HEK293T (cell line): Measurements from ENCODE around the gene SYCP3.

Experiments used
- CTCF ChIA-PET: fragments of 350-600 bp; formaldehyde crosslinking; extraction: SDS; loops from one replicate; lab custom pipeline; 2021; ENCODE audit warnings: antibody characterized with exemption, inconsistent platforms; lab: Yijun Ruan, JAX
- POLR2A ChIA-PET: fragments of 350-600 bp; formaldehyde crosslinking; extraction: SDS; loops from one replicate; lab custom pipeline; 2020; ENCODE audit warnings: antibody characterized with exemption, inconsistent platforms; lab: Yijun Ruan, JAX
- DNase-seq: peaks from one replicate; pipeline ENCODE4 v3.0.0; 2012; ENCODE audit warnings: mixed read lengths; ENCODE audit errors: extremely low spot score
- ARNT ChIP-seq: fragments of 450-650 bp; IDR thresholded peaks from 2 replicates; pipeline ENCODE4 v1.6.1; 2017; ENCODE audit warnings: mild to moderate bottlenecking
- BHLHE40 ChIP-seq: fragments of 450-650 bp; IDR thresholded peaks from 2 replicates; pipeline ENCODE4 v1.6.1; 2016; ENCODE audit warnings: mild to moderate bottlenecking, moderate library complexity, borderline replicate concordance
- CTBP1 ChIP-seq: fragments of 450-650 bp; IDR thresholded peaks from 2 replicates; pipeline ENCODE4 v1.6.1; 2016; ENCODE audit warnings: borderline replicate concordance
- ELF4 ChIP-seq: fragments of 450-650 bp; IDR thresholded peaks from 2 replicates; pipeline ENCODE4 v1.6.1; 2017; ENCODE audit warnings: antibody characterized with exemption
- FOXA1 ChIP-seq: fragments of 450-650 bp; IDR thresholded peaks from 2 replicates; pipeline ENCODE4 v1.6.1; 2016; ENCODE audit warnings: mild to moderate bottlenecking
- FOXK2 ChIP-seq: fragments of 450-650 bp; IDR thresholded peaks from 2 replicates; pipeline ENCODE4 v1.6.1; 2016; ENCODE audit warnings: mild to moderate bottlenecking
- FOXM1 ChIP-seq: fragments of 450-650 bp; IDR thresholded peaks from 2 replicates; pipeline ENCODE4 v1.6.1; 2017; ENCODE audit warnings: mild to moderate bottlenecking, borderline replicate concordance
- HDGF ChIP-seq: fragments of 450-650 bp; IDR thresholded peaks from 2 replicates; pipeline ENCODE4 v1.6.1; 2017; ENCODE audit warnings: antibody characterized with exemption, borderline replicate concordance
- L3MBTL2 ChIP-seq: fragments of 450-650 bp; conservative IDR thresholded peaks from 2 replicates; pipeline ENCODE4 v1.6.1; 2016; ENCODE audit warnings: mild to moderate bottlenecking
- LEF1 ChIP-seq: fragments of 450-650 bp; IDR thresholded peaks from 2 replicates; pipeline ENCODE4 v1.6.1; 2017; ENCODE audit warnings: mild to moderate bottlenecking, borderline replicate concordance
- NFRKB ChIP-seq: fragments of 450-650 bp; IDR thresholded peaks from 2 replicates; pipeline ENCODE4 v1.6.1; 2016; ENCODE audit warnings: mild to moderate bottlenecking, moderate library complexity
- SP1 ChIP-seq: fragments of 450-650 bp; IDR thresholded peaks from 2 replicates; pipeline ENCODE4 v1.6.1; 2017
- SUZ12 ChIP-seq: fragments of 450-650 bp; IDR thresholded peaks from 2 replicates; pipeline ENCODE4 v1.6.1; 2016; ENCODE audit warnings: mild to moderate bottlenecking
- TARDBP ChIP-seq: fragments of 450-650 bp; IDR thresholded peaks from 2 replicates; pipeline ENCODE4 v1.6.1; 2016
- ZNF384 ChIP-seq: fragments of 450-650 bp; IDR thresholded peaks from 2 replicates; pipeline ENCODE4 v1.6.1; 2016
- TF ChIP-seq, protein P1 (sequence below): fragments of 450-650 bp; IDR thresholded peaks from 2 replicates; pipeline ENCODE4 v1.6.1; 2016

The SYCP3 gene

DNA sequence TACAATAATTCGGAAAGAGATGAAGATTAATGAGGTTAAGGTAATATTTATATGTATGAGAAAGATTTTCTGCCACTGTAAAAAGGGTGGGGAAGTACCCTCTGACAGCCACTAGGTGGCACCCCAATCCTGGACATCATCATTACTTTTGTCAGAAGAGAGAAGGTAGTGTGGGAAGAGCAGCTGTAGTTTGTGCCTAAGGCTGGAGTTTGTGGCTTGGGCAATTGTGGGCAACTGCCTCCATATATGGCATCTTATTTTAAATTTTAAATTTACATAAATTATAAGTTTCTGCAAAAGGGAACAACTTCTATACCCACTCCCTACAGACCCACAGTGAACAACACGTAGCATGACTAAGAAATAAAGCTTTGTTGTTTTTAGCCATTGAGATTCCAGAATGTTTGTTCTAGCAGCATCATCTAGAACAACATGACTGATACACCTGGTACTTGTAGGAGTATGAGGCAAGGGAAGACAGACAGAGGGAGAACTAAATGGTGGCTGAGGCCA, 34.4 kb upstream of the SYCP3 start:
- peak; percentile 65 for DNase-seq
- ChIA-PET CTCF (interaction anchor here (0.6 to 3.3 kb wide), 11 partner anchors 10 to 365 kb away, joined by 3 to 21 read pairs (median 3); partner anchors contain the start of gene GNPTAB), POLR2A (interaction anchor here (1.1 kb wide), 1 partner anchor 56 kb away, joined by 3 read pairs; the partner anchor contains the start of gene GNPTAB)
- TF ChIP-seq ELF4 (no peak), ARNT (no peak), HDGF (no peak), SUZ12 (no peak), CTBP1 (no peak), L3MBTL2 (no peak), SP1 (no peak), FOXM1 (no peak), NFRKB (no peak), LEF1 (no peak), FOXK2 (no peak), ZNF384 (no peak), BHLHE40 (no peak)
- TF ChIP-seq, protein P1, sequence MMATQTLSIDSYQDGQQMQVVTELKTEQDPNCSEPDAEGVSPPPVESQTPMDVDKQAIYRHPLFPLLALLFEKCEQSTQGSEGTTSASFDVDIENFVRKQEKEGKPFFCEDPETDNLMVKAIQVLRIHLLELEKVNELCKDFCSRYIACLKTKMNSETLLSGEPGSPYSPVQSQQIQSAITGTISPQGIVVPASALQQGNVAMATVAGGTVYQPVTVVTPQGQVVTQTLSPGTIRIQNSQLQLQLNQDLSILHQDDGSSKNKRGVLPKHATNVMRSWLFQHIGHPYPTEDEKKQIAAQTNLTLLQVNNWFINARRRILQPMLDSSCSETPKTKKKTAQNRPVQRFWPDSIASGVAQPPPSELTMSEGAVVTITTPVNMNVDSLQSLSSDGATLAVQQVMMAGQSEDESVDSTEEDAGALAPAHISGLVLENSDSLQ, result no peak

DNA sequence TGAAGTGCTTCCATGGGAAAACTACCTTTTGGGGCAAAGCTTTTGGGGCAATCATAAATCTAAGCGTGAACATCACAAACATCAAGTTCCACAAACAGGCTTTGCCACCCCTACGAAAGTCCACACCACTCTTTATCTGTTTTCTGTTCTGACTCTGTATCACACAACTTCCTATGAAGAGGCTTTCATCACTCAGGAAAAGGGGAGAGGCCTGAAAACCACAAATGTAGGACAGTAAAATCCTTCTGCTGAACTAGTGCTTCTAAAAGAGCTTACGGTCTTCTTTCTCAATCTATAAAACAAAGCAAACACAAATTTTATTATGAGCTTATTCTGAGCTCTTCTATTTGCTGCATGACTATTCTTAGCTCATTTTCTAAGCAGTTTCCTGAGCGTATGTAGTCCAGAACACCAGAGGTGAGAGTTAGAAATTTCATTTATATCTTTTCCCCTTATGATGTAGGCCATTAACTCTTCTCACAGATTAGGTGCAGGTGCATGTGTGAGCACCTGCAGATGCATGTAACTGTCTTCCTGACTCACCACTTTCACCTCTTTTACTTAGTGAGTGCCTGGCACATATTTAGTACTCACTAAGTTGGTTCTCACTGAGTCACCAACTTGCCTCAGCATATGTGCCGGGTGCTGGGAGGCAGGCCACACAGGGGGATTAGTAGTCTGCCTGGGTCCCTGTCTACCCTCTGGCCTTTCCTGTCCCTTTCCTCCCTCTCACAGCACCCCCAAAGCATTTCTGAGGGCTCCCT, 32.9 kb upstream of the SYCP3 start:
- ChIA-PET POLR2A (no interaction called here), CTCF (interaction anchor here (0.5 to 3.3 kb wide), 7 partner anchors 8 to 1146 kb away, joined by 3 to 21 read pairs (median 5); partner anchors contain the start of gene GNPTAB)
- DNase-seq, result no peak
- no peak for TF ChIP-seq ARNT
- TF ChIP-seq SP1, result no peak
- TF ChIP-seq FOXA1, result no peak
- no peak for TF ChIP-seq BHLHE40
- no peak for TF ChIP-seq CTBP1
- TF ChIP-seq FOXM1, result no peak
- no peak for TF ChIP-seq NFRKB
- TF ChIP-seq HDGF, result no peak
- no peak for TF ChIP-seq L3MBTL2
- TF ChIP-seq ELF4, result no peak
- no peak for TF ChIP-seq ZNF384

DNA sequence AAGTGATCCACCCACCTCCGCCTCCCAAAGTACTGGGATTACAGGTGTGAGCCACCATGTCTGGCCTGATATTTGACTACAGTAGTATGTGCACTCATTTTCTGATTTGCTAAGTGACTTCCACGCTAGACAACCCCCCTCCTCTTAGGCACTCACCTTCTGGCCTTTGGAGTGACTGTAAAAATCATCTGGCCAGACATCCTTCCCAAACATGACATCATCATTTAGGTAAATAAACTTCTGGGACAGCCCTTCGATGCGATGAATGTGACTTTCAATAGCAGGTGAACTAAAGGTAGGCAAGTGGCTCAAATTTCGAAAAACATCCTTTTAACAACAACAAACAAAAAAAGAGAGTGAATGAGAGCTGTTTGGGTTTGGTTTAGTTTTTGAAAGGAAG, 30.6 kb upstream of the SYCP3 start:
- DNase-seq, result no peak
- TF ChIP-seq ARNT, result no peak
- no peak for TF ChIP-seq TARDBP
- TF ChIP-seq FOXK2, result no peak
- no peak for TF ChIP-seq BHLHE40
- no peak for TF ChIP-seq NFRKB
- TF ChIP-seq CTBP1, result no peak
- no peak for TF ChIP-seq L3MBTL2
- no peak for TF ChIP-seq ZNF384
- no peak for TF ChIP-seq ELF4
- no peak for TF ChIP-seq SUZ12
- CTCF ChIA-PET, result interaction anchor here (0.6 kb wide), 1 partner anchor 20 kb away, joined by 9 read pairs; no protein-coding TSS in a partner anchor
- POLR2A ChIA-PET, result no interaction called here

DNA sequence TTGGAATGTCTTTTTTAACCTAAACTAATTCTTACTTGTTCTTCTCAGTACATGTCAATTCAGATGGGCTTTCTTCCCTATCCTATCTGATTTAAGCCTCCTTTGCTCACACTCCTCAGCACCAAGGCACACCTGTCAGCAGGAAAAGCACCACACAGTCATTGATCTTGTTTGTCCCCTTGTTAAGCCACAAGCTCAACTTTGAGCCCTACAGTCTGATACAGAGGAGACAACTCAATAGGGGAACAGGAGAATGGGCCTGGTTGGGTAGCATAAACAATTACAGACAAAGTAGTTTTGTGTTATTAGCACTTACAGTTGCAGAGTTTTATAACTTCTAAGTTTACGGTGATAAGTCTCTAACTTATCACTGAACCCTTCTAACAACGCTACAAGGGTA, 29.5 kb upstream of the SYCP3 start:
- no peak for DNase-seq
- CTCF ChIA-PET, result no interaction called here
- POLR2A ChIA-PET, result interaction anchor here (1.4 kb wide), 1 partner anchor 62 kb away, joined by 3 read pairs; the partner anchor contains the start of gene GNPTAB
- no peak for TF ChIP-seq FOXA1
- TF ChIP-seq SP1, result no peak
- TF ChIP-seq ARNT, result no peak
- TF ChIP-seq ZNF384, result no peak
- no peak for TF ChIP-seq FOXM1
- no peak for TF ChIP-seq TARDBP
- no peak for TF ChIP-seq LEF1
- no peak for TF ChIP-seq ELF4
- no peak for TF ChIP-seq HDGF
- no peak for TF ChIP-seq SUZ12
- TF ChIP-seq FOXK2, result no peak

DNA sequence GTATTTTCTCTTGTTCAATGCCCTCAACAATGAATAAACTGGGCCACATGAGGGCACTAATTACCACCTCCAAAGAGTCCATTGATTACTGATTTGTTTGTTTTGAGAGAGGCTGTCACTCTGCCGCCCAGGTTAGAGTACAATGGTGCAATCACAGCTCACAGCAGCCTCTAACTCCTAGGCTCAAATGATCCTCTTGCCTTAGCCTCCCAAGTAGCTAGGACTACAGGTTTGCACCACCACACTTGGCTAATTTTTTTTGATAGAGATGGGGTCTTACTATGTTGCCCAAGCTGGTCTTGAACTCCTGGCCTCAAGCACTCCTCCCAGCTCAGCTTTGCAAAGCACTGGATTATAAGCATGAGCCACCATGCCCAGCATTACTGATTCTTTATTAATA, 28.3 kb upstream of the SYCP3 start:
- CTCF ChIA-PET, result no interaction called here
- POLR2A ChIA-PET, result no interaction called here
- no peak for DNase-seq
- no peak for TF ChIP-seq FOXA1
- TF ChIP-seq L3MBTL2, result no peak
- no peak for TF ChIP-seq ZNF384
- no peak for TF ChIP-seq HDGF
- TF ChIP-seq LEF1, result no peak
- TF ChIP-seq, protein P1, result no peak
- no peak for TF ChIP-seq SP1
- no peak for TF ChIP-seq ELF4
- no peak for TF ChIP-seq FOXK2
- TF ChIP-seq NFRKB, result no peak
- no peak for TF ChIP-seq BHLHE40
- no peak for TF ChIP-seq CTBP1
- TF ChIP-seq TARDBP, result no peak
- TF ChIP-seq ARNT, result no peak
- no peak for TF ChIP-seq SUZ12
- TF ChIP-seq FOXM1, result no peak
